Superior temporal gyrus (tissue), 1 donor: ENCODE results near the gene FAM168A.

Experiments used
- DNase-seq: peaks from one replicate; pipeline ENCODE4 v3.0.0-alpha.2; 2016; ENCODE audit errors: extremely low spot score

Gene FAM168A

GRCh38 chr11:73556966-73557365, 40.9 kb downstream of the FAM168A start:
- no peak for DNase-seq

GRCh38 chr11:73555615-73556014, 42.3 kb downstream of the FAM168A start:
- no peak for DNase-seq

- no peak for DNase-seq
Observed at GRCh38 chr11:73554671-73555320, 43.1 kb downstream of the FAM168A start.

DNA sequence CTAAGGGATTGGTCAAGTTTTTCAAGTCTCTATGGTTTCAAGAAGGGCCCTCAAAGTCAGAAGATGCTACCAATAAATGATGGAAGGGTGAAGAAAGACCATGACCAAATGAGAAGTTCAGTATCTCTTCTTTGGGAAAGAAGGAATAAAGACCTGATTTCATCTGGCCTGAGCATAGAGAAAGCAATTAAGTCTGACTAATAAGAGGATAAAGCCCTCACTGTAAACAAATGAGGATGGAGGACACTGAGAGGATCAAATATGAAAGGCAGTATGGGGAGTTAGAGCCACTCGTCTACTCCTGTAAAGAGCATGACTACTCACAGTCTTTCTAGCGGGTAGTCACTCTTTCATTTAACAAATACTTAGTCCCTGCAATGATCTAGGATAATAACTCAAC, 44.6 kb downstream of the FAM168A start:
- DNase-seq, result no peak

DNA sequence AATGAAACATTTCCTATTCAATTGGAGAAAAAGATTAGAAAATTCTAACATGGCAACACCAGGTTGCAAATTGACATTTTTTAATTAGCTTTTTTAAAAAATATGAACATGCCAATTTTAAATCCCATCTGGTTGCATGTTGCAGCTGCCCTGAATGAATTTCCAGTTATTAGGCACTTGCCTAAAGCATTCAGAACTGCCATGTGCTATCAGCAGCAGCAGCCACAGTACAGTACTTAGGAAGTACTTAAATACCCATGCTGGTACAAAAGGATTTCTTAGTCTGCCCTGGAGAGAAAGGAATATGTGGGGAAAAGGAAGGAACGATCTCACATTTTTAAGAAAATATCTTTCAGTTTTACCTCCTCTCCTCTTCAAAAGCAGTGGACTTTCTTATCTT, 46.2 kb downstream of the FAM168A start:
- no peak for DNase-seq

GRCh38 chr11:73549376-73549775, 48.5 kb downstream of the FAM168A start:
- no peak for DNase-seq

DNA sequence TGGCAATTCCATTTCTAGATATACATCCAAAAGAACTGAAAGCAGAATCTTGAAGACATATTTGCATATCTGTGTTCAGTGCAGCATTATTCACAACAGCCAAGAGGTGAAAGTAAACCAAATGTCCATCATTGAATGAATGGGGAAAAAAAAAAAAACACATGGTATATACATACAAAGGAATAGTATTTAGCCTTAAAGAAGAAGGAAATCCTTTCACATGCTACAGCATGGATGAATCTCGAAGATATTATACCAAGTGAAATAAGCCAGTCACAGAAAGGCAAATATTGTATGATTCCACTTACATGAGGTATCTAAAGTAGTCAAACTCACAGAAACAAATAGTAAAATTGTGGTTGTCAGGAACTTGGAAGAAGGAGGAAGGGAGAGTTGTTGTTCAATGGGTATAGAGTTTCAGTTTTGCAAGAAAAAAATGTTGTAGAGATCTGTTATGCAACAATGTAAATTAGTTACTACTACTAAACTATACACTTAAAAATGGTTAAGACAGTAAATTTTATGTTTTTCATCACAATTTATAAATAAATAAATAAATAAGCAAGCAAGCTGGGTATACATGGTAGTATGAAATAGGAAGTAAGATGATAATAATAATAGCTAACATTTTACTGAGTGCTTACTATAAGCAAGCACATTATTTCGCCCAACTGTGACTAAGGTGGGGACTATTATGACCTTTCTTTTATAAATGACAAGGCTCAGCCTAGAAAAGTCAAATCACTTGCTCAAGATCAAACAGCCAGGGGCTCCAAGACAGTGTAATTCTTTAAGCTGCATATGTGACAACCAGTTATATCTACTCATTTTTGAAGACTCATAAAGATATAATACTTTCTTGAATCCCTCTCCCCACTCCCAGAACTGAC, 50.0 kb downstream of the FAM168A start:
- no peak for DNase-seq

- no peak for DNase-seq
Observed at GRCh38 chr11:73542175-73542574, 55.7 kb downstream of the FAM168A start.

- no peak for DNase-seq
Observed at GRCh38 chr11:73539506-73540084, 58.3 kb downstream of the FAM168A start.

GRCh38 chr11:73538381-73538872, 59.5 kb downstream of the FAM168A start:
- DNase-seq, result no peak

DNA sequence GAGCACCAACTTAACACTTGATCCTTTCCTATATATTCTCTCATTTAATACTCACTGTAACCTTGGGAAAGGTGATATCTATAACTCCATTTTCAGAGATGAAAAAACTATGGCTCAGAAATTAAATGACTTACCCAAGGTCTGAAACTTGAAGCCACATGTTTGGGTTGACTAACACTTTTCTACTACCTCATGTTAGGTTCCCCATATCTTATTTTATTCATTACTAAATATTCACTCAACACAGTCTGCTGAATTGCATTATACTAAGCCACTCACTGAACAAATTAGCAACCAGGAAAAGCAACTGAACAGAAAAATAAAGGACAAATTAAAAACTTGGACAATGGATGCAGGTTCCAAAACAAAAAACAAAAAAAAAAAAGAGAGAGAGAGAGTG, 59.9 kb downstream of the FAM168A start:
- DNase-seq, result no peak

DNA sequence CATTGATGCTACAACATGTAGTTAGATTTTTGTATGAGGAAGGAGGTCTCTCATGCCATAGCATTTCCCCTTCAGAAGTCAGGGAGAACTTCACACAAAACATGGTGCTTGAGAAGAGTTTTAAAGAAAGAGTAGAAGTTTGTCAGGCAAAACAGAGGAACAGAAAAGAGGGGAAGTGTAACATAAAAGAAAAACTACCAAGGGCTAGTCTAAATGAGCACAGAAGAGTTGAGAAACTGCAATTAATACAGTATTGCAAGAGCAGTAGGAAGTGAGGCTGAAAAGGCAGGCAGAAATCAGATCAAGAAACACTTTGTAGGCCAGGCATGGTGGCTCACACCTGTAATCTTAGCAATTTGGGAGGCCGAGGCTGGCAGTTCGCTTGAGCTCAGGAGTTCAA, 61.0 kb downstream of the FAM168A start:
- DNase-seq, result no peak

GRCh38 chr11:73532310-73532709, 65.6 kb downstream of the FAM168A start:
- no peak for DNase-seq

DNA sequence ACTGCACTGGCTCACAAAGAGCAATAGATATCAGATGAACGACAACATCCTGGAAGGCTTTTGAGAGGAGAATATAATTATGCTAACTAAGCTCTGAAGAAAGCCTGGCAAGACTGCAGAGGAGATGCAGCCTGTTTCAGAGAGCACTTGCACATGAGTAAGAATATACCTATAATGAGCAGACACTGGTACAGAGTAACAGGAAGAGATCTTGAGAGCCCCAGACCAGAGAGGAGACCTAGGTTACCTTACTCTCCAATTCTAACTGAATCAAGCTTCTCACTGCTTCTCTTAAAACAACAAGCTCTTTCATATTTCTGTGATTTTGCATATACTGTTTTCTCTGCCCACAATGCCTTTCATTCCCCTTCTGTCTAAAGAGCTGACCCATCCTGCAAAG, 66.5 kb downstream of the FAM168A start:
- no peak for DNase-seq

DNA sequence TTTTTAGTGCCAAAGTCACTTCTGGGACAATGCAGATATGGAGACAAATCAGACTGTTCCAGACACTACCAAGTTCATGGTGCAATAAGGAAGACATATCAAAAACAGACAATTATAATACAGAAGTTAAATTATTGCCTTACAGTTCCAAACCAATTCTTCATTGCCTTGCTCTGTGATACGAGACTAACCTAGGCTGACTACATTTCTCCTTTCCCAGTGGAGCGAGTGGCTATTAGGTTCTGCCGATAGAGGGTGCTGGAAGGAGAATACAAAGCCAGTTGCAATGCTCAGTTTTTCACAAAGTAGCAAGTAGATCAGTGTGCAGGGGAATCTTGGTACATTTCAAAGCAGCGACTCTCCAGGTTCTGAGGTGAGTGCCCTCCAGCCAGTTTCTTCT, 67.8 kb downstream of the FAM168A start:
- no peak for DNase-seq

DNA sequence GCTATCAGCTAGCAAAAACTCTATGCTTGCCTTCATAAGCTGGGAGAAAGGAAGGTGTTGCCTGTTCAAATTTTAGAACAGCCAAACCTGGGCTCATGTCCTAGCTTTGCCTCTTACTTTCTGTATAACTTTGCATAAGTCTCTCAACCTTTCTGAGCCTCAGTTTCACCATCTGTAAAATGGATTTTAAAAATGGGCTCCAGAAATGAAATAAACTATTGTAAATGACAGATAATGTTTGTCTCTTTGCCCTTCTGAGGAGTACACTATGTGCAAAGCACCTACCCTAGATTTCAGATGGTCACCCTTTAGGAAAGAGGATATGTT, 68.7 kb downstream of the FAM168A start:
- DNase-seq, result no peak

GRCh38 chr11:73528483-73529203, 69.3 kb downstream of the FAM168A start:
- no peak for DNase-seq

DNA sequence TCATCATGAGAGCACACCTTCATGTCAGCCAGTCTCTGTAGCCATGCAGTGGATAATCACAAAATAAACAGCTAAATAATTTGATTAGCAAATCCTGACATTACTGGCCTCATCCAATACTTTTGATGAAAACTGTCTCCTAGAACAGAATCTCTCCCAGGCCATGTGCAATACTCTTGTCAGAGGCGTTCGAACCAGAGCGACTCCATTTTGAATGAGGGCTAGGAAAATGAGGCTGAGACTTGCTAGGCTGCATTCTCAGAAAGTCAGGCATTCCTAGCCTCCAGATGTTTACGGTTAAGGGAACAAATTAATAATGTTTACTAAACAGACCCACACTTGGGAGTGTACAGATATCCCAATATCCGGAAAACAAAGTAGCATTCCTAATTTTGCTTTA, 69.9 kb downstream of the FAM168A start:
- no peak for DNase-seq

GRCh38 chr11:73525611-73526010, 72.3 kb downstream of the FAM168A start:
- DNase-seq, result no peak

- no peak for DNase-seq
Observed at GRCh38 chr11:73524774-73525173, 73.1 kb downstream of the FAM168A start.

DNA sequence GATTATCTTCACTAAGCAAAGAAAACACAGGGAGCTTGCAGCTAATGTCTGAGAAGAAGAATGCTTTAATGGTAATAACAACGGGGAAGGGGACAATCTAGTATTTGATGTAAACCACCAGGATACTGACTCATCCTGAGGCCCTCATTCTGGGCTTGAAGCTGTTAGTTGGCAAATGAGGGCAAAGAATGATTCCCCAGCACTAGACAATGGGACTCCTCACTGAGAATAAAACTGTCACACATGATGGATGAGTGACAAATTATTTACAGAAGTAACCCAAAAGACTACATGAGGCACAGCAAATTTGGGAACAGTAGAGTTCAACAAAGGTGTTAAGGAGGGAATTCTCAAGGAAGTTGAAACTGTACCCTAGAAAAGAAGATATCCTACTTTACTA, 76.3 kb downstream of the FAM168A start:
- no peak for DNase-seq

GRCh38 chr11:73520353-73521061, 77.4 kb downstream of the FAM168A start:
- DNase-seq, result no peak
